Measurements from ENCODE around the gene GPAT3.

DNA sequence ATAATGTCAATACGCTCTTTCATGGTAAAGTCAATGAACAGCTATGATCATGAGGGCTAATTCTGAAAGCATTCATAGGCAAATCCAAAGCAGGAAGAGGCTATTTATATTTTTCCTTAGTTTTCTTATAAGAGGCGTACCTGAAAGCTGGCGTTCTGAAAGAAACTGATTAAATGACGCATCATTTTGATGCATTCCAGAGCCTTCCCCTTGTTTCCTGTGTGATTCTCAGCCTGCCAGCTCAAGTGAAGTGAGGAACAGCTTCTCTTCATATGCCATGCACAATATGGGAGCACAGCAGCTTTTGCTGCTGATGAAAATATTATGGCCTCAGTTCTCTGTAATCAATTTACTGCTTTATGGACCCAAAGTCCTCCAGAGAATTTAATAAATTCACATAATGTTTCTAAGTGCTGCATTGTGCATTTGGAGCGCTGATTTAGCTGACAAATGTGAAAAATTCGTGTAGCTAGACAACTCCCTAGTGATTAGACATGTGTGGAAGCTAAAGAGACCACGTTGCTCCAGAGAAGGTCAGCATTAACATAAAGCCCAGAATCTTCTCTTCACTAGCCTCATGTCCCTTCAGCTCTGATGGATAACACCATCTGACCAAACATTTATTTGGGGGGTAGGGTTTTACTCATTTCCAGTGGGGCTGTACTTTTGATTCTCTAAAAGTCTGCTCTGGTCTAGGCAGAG is 110.8 kb downstream of the GPAT3 start:
- TF ChIP-seq, protein P1, sequence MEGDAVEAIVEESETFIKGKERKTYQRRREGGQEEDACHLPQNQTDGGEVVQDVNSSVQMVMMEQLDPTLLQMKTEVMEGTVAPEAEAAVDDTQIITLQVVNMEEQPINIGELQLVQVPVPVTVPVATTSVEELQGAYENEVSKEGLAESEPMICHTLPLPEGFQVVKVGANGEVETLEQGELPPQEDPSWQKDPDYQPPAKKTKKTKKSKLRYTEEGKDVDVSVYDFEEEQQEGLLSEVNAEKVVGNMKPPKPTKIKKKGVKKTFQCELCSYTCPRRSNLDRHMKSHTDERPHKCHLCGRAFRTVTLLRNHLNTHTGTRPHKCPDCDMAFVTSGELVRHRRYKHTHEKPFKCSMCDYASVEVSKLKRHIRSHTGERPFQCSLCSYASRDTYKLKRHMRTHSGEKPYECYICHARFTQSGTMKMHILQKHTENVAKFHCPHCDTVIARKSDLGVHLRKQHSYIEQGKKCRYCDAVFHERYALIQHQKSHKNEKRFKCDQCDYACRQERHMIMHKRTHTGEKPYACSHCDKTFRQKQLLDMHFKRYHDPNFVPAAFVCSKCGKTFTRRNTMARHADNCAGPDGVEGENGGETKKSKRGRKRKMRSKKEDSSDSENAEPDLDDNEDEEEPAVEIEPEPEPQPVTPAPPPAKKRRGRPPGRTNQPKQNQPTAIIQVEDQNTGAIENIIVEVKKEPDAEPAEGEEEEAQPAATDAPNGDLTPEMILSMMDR (IDR thresholded peaks at IDR 0.05; ENCODE audit: low read depth, low read length) = no peak
- TF ChIP-seq POLR2A (IDR thresholded peaks at IDR 0.05; ENCODE audit: extremely low read depth, insufficient read length) = no peak

Data from NB4 (cell line).